GM21423 (cell line): ENCODE data around the gene LMNTD1.
A peak's percentile ranks its signal among the peaks of the same experiment; 100 is the strongest.
"Not testable (repeated sequence)": the region's sequence is repeated elsewhere in the genome, so short reads cannot be mapped to it uniquely, and the experiment has no call there.

Experiments
- ATAC-seq: cut with Tn5 transposase; IDR thresholded peaks from one replicate; pipeline ENCODE4 v1.9.1; 2021; ENCODE audit warnings: mild to moderate bottlenecking, moderate library complexity; ENCODE audit not compliant: unreplicated experiment

The LMNTD1 gene, protein sequence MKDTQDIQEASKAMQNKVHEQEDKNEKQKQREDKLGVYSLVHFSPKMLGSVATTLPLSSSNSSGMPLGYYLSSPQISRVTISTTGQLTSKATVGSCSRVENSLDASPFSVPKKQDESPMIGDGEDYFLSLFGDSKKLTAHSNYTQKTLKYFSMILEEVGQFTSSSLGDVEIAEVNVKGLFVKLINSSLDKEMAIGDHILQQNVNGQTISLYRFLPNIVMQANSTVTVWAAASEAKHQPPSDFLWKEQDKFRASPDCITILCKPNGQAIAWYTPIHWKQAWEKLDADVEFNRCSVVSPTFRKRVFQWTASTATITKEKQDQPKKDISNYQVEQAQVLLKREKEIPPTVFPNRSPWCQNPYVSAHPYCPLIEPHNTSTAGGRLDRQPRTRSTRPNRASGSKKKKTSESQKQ

GRCh38 chr12:25553098-25553497, at the start of gene LMNTD1:
Gene LMNTD1 (minus strand): TSS chr12:25553283. CDS start chr12:25552959, 324 bp downstream.
- ATAC-seq: peak; percentile 52

- ATAC-seq: no peak
These were observed 45.9 kb upstream of the LMNTD1 start for GRCh38 chr12:25598956-25599355.

GRCh38 chr12:25595496-25595895, 42.4 kb upstream of the LMNTD1 start:
- ATAC-seq: not testable (repeated sequence)

GRCh38 chr12:25594376-25594775, 41.3 kb upstream of the LMNTD1 start:
- ATAC-seq: no peak

DNA sequence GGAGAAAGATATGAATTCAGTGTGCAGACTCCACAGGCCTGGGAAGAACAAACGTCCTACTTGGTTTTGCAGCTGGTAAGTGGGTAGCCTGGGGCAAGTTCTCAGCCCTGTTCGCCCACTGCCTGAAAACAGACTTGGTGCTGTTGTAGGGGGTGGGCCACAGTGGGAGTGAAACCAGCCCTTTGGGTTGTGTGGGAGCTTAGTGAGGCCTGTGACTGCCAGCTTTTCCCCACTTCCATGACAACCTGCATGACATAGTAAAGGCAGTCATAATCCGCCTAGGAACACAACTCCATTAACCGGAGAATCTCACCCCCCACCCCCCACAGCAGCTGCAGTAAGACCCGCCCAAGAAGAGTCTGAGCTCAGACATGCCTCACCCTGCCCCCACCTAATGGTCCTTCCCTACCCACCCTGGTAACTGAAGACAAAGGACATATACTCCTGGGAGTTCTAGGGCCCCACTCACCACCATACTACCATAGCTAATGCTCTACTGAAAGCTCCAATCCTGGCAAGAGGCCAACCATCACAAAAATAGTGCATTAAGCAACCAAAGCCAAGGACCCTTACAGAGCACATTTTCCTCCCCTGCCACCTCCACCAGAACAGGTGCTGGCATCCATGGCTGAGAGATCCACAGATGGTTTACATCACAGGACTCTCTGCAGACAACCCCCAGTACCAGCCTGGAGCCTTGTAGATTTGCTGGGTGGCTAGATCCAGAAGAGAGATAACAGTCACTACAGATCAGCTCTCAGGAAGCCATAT, 39.8 kb upstream of the LMNTD1 start:
- no peak for ATAC-seq

DNA sequence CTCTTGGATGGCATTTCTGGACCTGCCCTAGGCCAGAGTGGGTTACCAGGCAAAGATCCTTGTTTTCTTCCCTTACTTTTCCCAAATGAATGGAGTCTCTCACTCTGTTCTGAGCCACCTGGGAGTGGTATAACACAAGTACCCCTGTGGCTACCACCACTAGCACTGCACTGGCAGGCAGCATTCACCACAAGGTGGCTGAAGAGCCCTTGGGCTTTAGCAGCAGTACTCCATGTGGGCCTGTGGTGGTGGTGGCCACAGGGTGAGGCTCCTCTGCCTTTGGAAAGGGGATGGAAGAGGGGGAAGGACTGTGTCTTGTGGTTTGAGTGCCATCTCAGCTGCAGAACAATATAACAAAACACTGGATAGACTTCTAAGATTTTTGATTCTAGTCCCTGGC, 38.1 kb upstream of the LMNTD1 start:
- ATAC-seq: no peak

DNA sequence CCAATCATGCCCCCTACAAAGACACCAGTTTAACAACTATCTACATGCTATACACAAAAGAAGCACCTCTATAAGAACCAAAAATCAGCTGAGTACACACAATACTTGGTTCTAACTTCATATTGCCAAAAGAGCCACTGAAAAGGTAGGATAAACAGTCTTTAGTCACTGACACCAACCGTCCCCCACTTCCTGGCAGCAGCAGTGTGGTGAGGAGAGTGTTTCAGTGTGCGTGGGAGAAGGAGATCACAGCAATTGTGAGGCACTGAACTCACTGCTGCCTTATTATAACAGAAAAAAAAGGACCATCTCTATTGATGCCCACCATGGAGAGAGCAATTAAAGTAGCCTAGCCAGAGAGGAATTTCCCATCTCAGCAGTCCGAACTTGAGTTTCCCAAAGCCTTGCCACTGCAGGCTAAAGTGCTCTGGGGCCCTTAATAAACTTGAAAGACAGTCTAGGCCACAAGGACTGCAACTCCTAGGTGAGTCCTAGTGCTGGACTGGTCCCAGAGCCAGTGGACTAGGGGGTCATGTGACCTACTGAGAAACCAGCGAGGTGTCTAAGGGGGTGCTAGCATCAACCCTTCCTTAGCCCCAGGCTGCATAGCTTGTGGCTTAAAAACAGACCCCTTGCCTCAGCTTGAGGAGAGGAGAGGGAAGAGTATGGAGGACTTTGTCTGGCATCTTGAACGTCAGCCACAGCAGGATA, 37.1 kb upstream of the LMNTD1 start:
- ATAC-seq: no peak

- ATAC-seq: no peak
These were observed 34.3 kb upstream of the LMNTD1 start for GRCh38 chr12:25587346-25587745.

- no peak for ATAC-seq
These were observed 32.6 kb upstream of the LMNTD1 start for GRCh38 chr12:25585662-25586061.

GRCh38 chr12:25585021-25585523, 32.0 kb upstream of the LMNTD1 start:
- no peak for ATAC-seq

- no peak for ATAC-seq
These were observed 31.5 kb upstream of the LMNTD1 start for GRCh38 chr12:25584596-25584995.

DNA sequence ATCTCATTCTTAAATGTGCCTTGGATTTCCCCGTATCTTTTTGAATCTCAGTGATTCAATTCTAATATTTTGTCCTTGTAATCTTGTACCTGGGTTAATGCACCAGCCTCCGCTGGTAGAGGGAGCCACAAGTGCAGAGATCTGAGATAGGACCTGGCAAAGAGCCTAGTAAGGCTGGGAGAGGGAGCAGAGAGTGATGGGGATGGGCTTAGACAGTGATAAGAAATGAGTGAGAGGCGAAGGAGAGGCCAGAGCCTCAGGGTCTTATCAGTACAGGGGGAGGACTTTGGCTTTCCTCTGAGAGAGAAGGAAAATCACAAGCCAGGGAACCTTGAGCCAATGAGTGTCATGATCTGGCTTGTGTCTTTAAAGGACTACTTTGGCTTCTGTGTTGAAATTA, 30.5 kb upstream of the LMNTD1 start:
- ATAC-seq: no peak

GRCh38 chr12:25581067-25581466, 28.0 kb upstream of the LMNTD1 start:
- ATAC-seq: no peak

DNA sequence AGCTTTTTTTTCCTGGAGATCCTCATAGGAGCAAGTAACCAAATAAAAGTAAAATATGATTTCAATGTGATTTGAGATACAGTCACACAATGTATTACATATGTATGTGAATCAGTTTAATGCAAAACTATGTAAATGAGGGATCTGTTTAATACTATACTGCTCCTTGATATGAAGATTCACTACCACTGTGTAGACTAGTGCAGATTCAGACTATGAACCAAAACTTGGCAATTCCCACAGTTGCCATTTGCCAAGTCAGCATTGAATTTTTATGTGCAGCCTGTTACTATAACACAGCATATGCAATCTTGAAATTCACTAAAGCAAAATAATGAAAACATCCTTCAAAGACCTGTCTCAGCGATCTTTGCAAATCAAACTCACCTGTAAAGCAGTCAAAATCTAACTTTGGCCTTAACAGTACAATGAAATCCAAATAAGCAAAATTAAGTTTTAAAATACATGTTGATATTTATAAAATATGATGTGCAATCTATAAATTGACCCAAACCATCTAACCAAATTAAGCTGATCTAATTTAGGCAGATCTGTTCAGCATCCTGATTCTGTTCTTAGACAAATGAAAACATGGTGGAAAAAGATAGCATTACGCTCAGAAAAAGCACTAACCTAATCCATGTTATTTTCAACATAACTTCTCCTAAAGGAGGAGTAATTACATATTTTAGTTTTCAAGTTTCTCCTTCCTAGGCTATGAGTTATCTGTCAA, 25.5 kb upstream of the LMNTD1 start:
- ATAC-seq: no peak

DNA sequence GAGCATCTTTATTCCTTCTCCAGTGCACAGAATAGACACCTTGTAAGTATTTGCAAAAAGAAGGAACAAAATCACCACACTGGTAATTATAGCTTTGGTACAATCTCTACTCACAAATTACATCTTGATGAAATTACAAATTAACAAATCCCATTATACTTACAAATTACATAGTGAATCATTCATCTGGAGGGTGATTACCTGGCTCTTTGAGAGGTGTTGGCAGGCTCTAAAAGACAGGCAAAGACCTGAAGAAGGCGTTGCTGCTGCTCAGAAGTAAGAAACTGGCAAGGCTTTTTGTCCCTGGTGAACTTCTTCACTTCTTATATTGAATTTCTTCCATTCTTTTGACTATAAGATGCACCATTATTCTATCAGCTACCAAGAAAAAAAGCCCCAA, 21.7 kb upstream of the LMNTD1 start:
- no peak for ATAC-seq

GRCh38 chr12:25573346-25573745, 20.3 kb upstream of the LMNTD1 start:
- ATAC-seq: no peak

- no peak for ATAC-seq
These were observed 17.3 kb upstream of the LMNTD1 start for GRCh38 chr12:25570418-25570817.

GRCh38 chr12:25566202-25566949, 13.3 kb upstream of the LMNTD1 start:
- ATAC-seq: no peak

DNA sequence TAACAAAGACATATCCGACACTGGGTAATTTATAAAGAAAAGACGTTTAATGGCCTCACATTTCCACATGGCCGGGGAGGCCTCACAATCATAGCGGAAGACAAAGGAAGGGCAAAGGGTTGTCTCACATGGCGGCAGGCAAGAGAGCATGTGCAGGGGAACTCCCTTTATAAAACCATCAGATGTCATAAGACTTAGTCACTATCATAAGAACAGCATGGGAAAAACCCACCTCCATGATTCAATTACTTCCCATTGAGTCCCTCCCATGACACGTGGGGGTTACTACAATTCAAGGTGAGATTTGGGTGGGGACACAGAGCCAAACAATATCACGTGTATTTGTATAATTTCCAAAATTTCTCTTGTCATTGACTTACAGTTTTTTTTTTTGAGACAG, 5.5 kb upstream of the LMNTD1 start:
- ATAC-seq: no peak

DNA sequence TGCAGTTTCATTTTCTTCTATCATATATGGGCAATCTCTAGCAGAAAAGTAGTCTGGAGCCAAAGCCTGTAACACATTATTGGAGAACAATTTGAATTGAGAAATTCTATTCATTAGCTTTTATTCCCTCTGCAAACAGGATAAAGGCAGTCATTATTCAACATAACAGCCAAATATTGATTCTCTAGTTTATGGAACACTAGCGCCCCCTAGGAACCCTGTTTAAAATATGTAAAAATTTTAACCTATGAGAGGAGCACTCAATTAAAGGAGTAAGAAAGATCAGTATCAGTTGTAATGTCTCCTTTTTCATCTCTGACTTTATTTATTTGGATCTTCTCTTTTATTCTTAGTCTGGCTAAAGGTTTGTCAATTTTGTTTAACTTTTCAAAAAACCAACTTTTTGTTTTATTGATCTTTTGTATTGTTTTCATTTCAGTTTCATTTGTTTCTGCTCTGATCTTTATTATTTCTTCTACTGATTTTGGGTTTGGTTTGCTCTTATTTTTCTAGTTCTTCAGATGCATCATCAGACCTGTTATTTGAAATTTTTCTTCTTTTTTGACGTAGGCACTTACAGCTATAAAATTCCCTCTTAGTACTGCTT, 4.8 kb upstream of the LMNTD1 start:
- no peak for ATAC-seq
